ENCODE data around the gene MSH2.
"Not testable (repeated sequence)": the region's sequence is repeated elsewhere in the genome, so short reads cannot be mapped to it uniquely, and the experiment has no call there.

MSH2 gene

GRCh38 chr2:47414682-47415458 is 11.9 kb downstream of the MSH2 start:
- DNase-seq = no peak

GRCh38 chr2:47420214-47420613 is 17.3 kb downstream of the MSH2 start:
- DNase-seq = no peak

GRCh38 chr2:47420683-47421082 is 17.7 kb downstream of the MSH2 start:
- DNase-seq = not testable (repeated sequence)

- DNase-seq = no peak
Observed at GRCh38 chr2:47422016-47422415, 19.1 kb downstream of the MSH2 start.

GRCh38 chr2:47422560-47422959 is 19.6 kb downstream of the MSH2 start:
- DNase-seq = no peak

- DNase-seq = no peak
Observed at GRCh38 chr2:47426786-47427185, 23.8 kb downstream of the MSH2 start.

GRCh38 chr2:47429795-47430194 is 26.8 kb downstream of the MSH2 start:
- no peak for DNase-seq

GRCh38 chr2:47433006-47433405 is 30.1 kb downstream of the MSH2 start:
- DNase-seq = not testable (repeated sequence)

GRCh38 chr2:47433445-47433844 is 30.5 kb downstream of the MSH2 start:
- not testable (repeated sequence) for DNase-seq

GRCh38 chr2:47437287-47437686 is 34.3 kb downstream of the MSH2 start:
- peak; percentile 2 to 50 for DNase-seq

GRCh38 chr2:47438106-47438505 is 35.1 kb downstream of the MSH2 start:
- no peak for DNase-seq

- no peak for DNase-seq
Observed at GRCh38 chr2:47438783-47439182, 35.8 kb downstream of the MSH2 start.

GRCh38 chr2:47451790-47452189 is 48.8 kb downstream of the MSH2 start:
- DNase-seq = no peak

- DNase-seq = no peak
Observed at GRCh38 chr2:47452761-47453160, 49.8 kb downstream of the MSH2 start.

- DNase-seq = not testable (repeated sequence)
Observed at GRCh38 chr2:47454818-47455217, 51.9 kb downstream of the MSH2 start.

GRCh38 chr2:47455411-47455810 is 52.5 kb downstream of the MSH2 start:
- DNase-seq = no peak

GRCh38 chr2:47456851-47457250 is 53.9 kb downstream of the MSH2 start:
- no peak for DNase-seq

GRCh38 chr2:47457268-47457667 is 54.3 kb downstream of the MSH2 start:
- DNase-seq = no peak

GRCh38 chr2:47459021-47459420 is 56.1 kb downstream of the MSH2 start:
- no peak for DNase-seq

GRCh38 chr2:47460766-47461165 is 57.8 kb downstream of the MSH2 start:
- DNase-seq = no peak

GRCh38 chr2:47471429-47472116 is 68.6 kb downstream of the MSH2 start:
- DNase-seq = no peak

GRCh38 chr2:47479863-47480262 is 76.9 kb downstream of the MSH2 start:
- no peak for DNase-seq

GRCh38 chr2:47483191-47483590 is 80.2 kb downstream of the MSH2 start:
- peak; percentile 39 to 84 for DNase-seq

GRCh38 chr2:47484396-47484795 is 81.4 kb downstream of the MSH2 start:
- no peak for DNase-seq

Data from NCI-H524 (cell line).